Liver (tissue), 9 donors: Measurements from ENCODE around the gene IL3. TPM values are rescaled to one million over a fixed set of nuclear protein-coding genes. Genes with fewer than 3 reads are reported as not detected.

ENCODE experiments used
- DNase-seq: peaks from one replicate; pipeline ENCODE4 v3.0.0-alpha.2; 2017; ENCODE audit warnings: low spot score
- H3K27ac ChIP-seq, 2 donors: one replicate each; pipeline ENCODE4 v1.7.0; 2013; ENCODE audit warnings: inconsistent platforms in 2 of 2, low read length in 2 of 2, control low read depth in 1 of 2, low read depth in 1 of 2, mild to moderate bottlenecking in 1 of 2
- H3K27me3 ChIP-seq, 4 donors: one replicate each; pipeline versions ENCODE4 v1.6.1 to v1.7.0; 2013; ENCODE audit warnings: low read length in 3 of 4, inconsistent platforms in 1 of 4, mild to moderate bottlenecking in 1 of 4, moderate library complexity in 1 of 4; ENCODE audit not compliant: control insufficient read depth in 4 of 4, insufficient read depth in 4 of 4
- H3K36me3 ChIP-seq, 4 donors: one replicate each; pipeline versions ENCODE4 v1.6.1 to v1.7.0; 2013; ENCODE audit warnings: low read length in 3 of 4, mild to moderate bottlenecking in 3 of 4, low read depth in 1 of 4, moderate library complexity in 1 of 4; ENCODE audit not compliant: control insufficient read depth in 4 of 4, insufficient read depth in 3 of 4
- H3K4me1 ChIP-seq, 4 donors: one replicate each; pipeline versions ENCODE4 v1.6.1 to v1.7.0; 2013; ENCODE audit warnings: low read length in 3 of 4, mild to moderate bottlenecking in 3 of 4, moderate library complexity in 1 of 4; ENCODE audit not compliant: control insufficient read depth in 4 of 4, insufficient read depth in 4 of 4
- H3K4me3 ChIP-seq, 3 donors: one replicate each; pipeline versions ENCODE4 v1.6.1 to v1.7.0; 2013; ENCODE audit warnings: low read length in 3 of 3, control low read depth in 1 of 3, low read depth in 1 of 3, mild to moderate bottlenecking in 1 of 3
- H3K9ac ChIP-seq, 2 donors: one replicate each; pipeline ENCODE4 v1.7.0; 2013; ENCODE audit warnings: low read length in 2 of 2, mild to moderate bottlenecking in 2 of 2, moderate library complexity in 2 of 2, control low read depth in 1 of 2, low read depth in 1 of 2
- H3K9me3 ChIP-seq, 4 donors: one replicate each; pipeline versions ENCODE4 v1.6.1 to v1.7.0; 2013; ENCODE audit warnings: low read length in 3 of 4; ENCODE audit not compliant: control insufficient read depth in 4 of 4
- ATF3 ChIP-seq: IDR thresholded peaks from 2 replicates; pipeline ENCODE4 v1.6.1; 2016; ENCODE audit warnings: antibody characterized with exemption
- CTCF ChIP-seq: fragments of 150-350 bp; IDR thresholded peaks from 2 replicates; pipeline ENCODE4 v1.5.1; 2017; ENCODE audit warnings: improper control_type of control experiment, low read depth, low read length; ENCODE audit not compliant: missing input control
- EGR1 ChIP-seq, 2 donors: IDR thresholded peaks; 2 replicates each; pipeline ENCODE4 v1.6.1; 2016 to 2018; ENCODE audit warnings: antibody characterized with exemption in 2 of 2, low read depth in 2 of 2
- FOXA1 ChIP-seq: IDR thresholded peaks from 2 replicates; pipeline ENCODE4 v1.6.1; 2016; ENCODE audit warnings: antibody characterized with exemption
- FOXA2 ChIP-seq: IDR thresholded peaks from 2 replicates; pipeline ENCODE4 v1.6.1; 2016; ENCODE audit warnings: antibody characterized with exemption
- GABPA ChIP-seq, 2 donors: IDR thresholded peaks in 1 of 2; conservative IDR thresholded peaks in 1 of 2; 2 replicates each; pipeline ENCODE4 v1.6.1; 2016; ENCODE audit warnings: antibody characterized with exemption in 2 of 2, mild to moderate bottlenecking in 1 of 2, moderate library complexity in 1 of 2
- HNF4A ChIP-seq, 2 donors: conservative IDR thresholded peaks; 2 replicates each; pipeline ENCODE4 v1.6.1; 2016; ENCODE audit warnings: antibody characterized with exemption in 2 of 2, mild to moderate bottlenecking in 2 of 2
- HNF4G ChIP-seq: IDR thresholded peaks from 2 replicates; pipeline ENCODE4 v1.6.1; 2016; ENCODE audit warnings: antibody characterized with exemption
- JUND ChIP-seq, 2 donors: IDR thresholded peaks; 2 replicates each; pipeline ENCODE4 v1.6.1; 2016; ENCODE audit warnings: antibody characterized with exemption in 2 of 2
- MAX ChIP-seq: IDR thresholded peaks from 2 replicates; pipeline ENCODE4 v1.6.1; 2016; ENCODE audit warnings: antibody characterized with exemption
- NR2F2 ChIP-seq: IDR thresholded peaks from 2 replicates; pipeline ENCODE4 v1.6.1; 2016; ENCODE audit warnings: antibody characterized with exemption
- RAD21 ChIP-seq, 2 donors: IDR thresholded peaks; 2 replicates each; pipeline ENCODE4 v1.6.1; 2016; ENCODE audit warnings: antibody characterized with exemption in 2 of 2, mild to moderate bottlenecking in 2 of 2
- REST ChIP-seq: IDR thresholded peaks from 2 replicates; pipeline ENCODE4 v1.6.1; 2016; ENCODE audit warnings: antibody characterized with exemption, mild to moderate bottlenecking
- RXRA ChIP-seq, 2 donors: IDR thresholded peaks; 2 replicates each; pipeline ENCODE4 v1.6.1; 2017 to 2018; ENCODE audit warnings: antibody characterized with exemption in 2 of 2, mild to moderate bottlenecking in 1 of 2
- SP1 ChIP-seq: IDR thresholded peaks from 2 replicates; pipeline ENCODE4 v1.6.1; 2018; ENCODE audit warnings: antibody characterized with exemption, mild to moderate bottlenecking
- TAF1 ChIP-seq: conservative IDR thresholded peaks from 2 replicates; pipeline ENCODE4 v1.6.1; 2016; ENCODE audit warnings: antibody characterized with exemption, mild to moderate bottlenecking
- YY1 ChIP-seq: IDR thresholded peaks from 2 replicates; pipeline ENCODE4 v1.6.1; 2016; ENCODE audit warnings: antibody characterized with exemption, mild to moderate bottlenecking
- ZBTB33 ChIP-seq: IDR thresholded peaks from 2 replicates; pipeline ENCODE4 v1.6.1; 2016; ENCODE audit warnings: antibody characterized with exemption
- WGBS: extraction: QIAGEN DNeasy Blood & Tissue Kit; methylation state at CpG from one replicate; pipeline ENCODE4 v1.1.7; 2013; 5-methylcytosine and 5-hydroxymethylcytosine counted together
- polyA plus RNA-seq, 2 donors: library from polyadenylated mRNA; stranded (reverse) in 1 of 2; unstranded in 1 of 2; fragments of 200-250 nt in 1 of 2; fragments of >200 nt in 1 of 2; fragmentation: Nextera tagmentation in 1 of 2; extraction: Ambion mirVana in 1 of 2; gene quantifications; one replicate each; pipeline versions ENCODE4 v1.2.1 to v1.2.3, GENCODE V29; 2013 to 2015
- total RNA-seq, 2 donors: library from RNA; depleted of rRNA; stranded (reverse); fragments of >200 nt; gene quantifications; one replicate each; pipeline ENCODE4 v1.2.3, GENCODE V29; 2014
- donor health status: healthy.
- donor health status: healthy.
- donor health status: healthy.
- donor health status: healthy.
- donor health status: healthy.

Gene IL3
- total and polyA plus RNA-seq, 4 donors: not detected

- H3K27me3 ChIP-seq: no peaks in the 10 kb centered on the region
- no peaks in the 10 kb centered on the region for H3K36me3 ChIP-seq
- TF ChIP-seq NR2F2 (no peak), RAD21 (IDR thresholded peaks at IDR 0.05) (no peak), REST (no peak), SP1 (no peak), ZBTB33 (no peak), RXRA (IDR thresholded peaks at IDR 0.05) (no peak), FOXA2 (no peak), TAF1 (no peak), HNF4A (conservative IDR thresholded peaks at IDR 0.05) (no peak), FOXA1 (no peak), GABPA (IDR thresholded peaks at IDR 0.05 in 1 of 2, conservative IDR thresholded peaks at IDR 0.05 in 1 of 2) (no peak), MAX (no peak), HNF4G (no peak), CTCF (no peak), JUND (IDR thresholded peaks at IDR 0.05) (no peak), ATF3 (no peak)
- peak; percentile 22 for DNase-seq
- H3K9me3 ChIP-seq: no peaks in the 10 kb centered on the region
- H3K4me3 ChIP-seq: no peak overlapping the region
- 68% methylated on average over 4 of the region's 4 CpGs for WGBS
- H3K27ac ChIP-seq: no peak overlapping the region
- H3K9ac ChIP-seq: no peak overlapping the region
- no peaks in the 10 kb centered on the region for H3K4me1 ChIP-seq
Measured at GRCh38 chr5:132049093-132049492, 11.4 kb upstream of the IL3 start.

- Histone ChIP-seq H3K4me1 (no peaks in the 10 kb centered on the region), H3K9ac (no peak overlapping the region), H3K36me3 (no peaks in the 10 kb centered on the region), H3K4me3 (no peak overlapping the region), H3K9me3 (no peaks in the 10 kb centered on the region), H3K27ac (no peak overlapping the region), H3K27me3 (no peaks in the 10 kb centered on the region)
- whole genome bisulfite sequencing: 95% methylated on average over 12 of the region's 12 CpGs
- peak; percentile 13 for DNase-seq
- no peak for TF ChIP-seq CTCF
- no peak for TF ChIP-seq REST
- no peak for TF ChIP-seq MAX
- TF ChIP-seq FOXA1: no peak
- no peak for TF ChIP-seq JUND (IDR thresholded peaks at IDR 0.05)
- TF ChIP-seq HNF4A (conservative IDR thresholded peaks at IDR 0.05): no peak
- TF ChIP-seq EGR1 (IDR thresholded peaks at IDR 0.05; ENCODE audit: low read depth in 2 of 2): no peak
- TF ChIP-seq GABPA (IDR thresholded peaks at IDR 0.05 in 1 of 2, conservative IDR thresholded peaks at IDR 0.05 in 1 of 2): no peak
- TF ChIP-seq YY1: no peak
- no peak for TF ChIP-seq TAF1
Measured at GRCh38 chr5:132049559-132049958, 10.9 kb upstream of the IL3 start.
